SW 1271 (cell line): ENCODE measurements around the gene CLEC16A.

Experiments
- DNase-seq, 2 experiments: peaks; one replicate each; lab custom pipeline; 2025; lab: John Stamatoyannopoulos, UW

CLEC16A gene

DNA sequence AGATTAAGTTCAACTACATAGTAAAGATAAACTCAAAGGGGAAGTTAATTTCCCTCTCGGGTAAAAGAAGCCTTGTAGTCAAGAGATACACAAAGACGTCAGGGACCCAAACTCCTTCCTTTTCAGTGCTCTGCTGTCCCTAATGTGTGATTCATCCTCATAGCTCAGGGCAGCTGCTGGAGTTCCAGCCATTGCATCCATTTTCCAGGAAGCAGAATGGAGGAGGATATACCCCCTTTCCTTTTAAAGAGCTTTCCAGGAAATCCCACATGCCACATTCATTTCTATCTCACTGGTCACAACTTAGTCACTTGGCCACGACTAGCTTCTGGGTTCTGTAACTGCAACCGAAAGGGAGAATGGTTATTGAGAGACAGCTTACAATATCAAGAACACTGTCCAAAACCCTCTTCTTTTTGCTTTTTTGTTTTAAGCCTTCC lies 216.3 kb downstream of the CLEC16A start:
- no peak for DNase-seq

DNA sequence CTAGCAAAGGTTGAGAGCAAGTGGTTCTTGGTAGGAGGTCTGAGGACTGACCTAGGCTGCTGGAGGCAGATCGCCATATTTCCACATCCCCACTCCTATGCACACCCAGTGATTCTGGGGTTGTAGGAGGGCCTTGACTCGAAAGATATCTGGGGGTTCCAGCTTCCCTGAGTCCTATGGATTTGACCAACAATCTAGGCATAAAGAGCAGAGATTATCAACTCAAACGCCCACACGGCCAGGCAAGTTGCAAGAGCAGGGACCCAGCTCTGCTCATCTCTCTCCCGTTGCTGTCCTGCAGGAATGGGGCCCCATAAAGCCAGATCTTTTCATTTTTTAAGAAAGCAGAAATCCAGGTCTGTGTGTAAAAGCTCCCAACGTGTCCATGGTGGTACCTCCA lies 217.1 kb downstream of the CLEC16A start:
- no peak for DNase-seq

DNA sequence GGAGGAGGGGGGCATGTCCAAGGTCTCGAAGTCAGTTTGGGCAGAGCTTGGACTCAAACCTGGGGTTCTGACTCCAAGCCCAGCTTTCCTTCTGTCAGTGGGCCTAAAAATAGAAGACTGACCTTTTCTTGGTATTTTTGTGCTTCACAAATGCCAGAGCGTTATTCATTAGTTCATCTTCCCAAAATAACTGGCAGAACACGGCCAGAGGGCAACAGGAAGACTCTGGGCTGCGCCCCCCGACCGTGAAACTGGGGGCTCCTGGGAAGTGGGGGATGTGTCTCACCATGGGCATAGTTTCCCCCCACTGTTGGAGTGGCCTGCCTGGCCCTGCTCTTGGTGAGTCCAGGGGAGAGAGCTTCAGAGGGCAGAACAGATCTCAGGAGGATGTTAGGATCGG lies 217.6 kb downstream of the CLEC16A start:
- DNase-seq: no peak

DNA sequence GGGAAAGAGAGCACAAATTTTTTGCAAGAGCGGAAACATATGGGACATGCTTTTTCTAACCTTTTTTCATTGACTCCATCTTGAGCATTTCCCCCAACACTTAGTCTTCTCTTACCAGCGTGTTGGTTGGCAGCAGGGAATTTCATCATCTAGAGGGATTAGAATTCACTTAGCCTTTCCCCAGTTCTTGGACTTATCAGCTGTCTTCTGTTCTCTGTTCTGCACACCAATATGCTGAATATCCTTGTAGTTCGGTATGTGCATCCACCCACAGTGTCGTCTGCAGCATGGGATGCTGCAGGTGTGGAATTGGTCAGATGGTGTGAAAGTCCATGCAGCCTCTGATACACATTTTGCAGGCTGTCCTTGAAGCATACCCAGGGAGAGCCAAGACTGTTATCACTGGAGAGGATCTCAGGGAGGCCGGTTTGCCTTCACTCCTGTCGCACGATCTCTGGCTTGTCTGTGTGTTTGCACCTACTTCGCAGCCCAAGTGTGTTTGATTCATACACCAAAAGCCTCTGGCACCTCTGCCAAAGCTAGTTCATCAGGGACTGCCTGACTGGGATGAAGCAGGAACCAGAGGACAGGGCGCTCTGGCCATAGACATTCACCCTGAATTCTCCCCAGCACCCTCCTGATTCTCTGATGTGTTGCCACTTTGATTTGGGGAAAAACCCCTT lies 218.4 kb downstream of the CLEC16A start:
- DNase-seq: no peak

DNA sequence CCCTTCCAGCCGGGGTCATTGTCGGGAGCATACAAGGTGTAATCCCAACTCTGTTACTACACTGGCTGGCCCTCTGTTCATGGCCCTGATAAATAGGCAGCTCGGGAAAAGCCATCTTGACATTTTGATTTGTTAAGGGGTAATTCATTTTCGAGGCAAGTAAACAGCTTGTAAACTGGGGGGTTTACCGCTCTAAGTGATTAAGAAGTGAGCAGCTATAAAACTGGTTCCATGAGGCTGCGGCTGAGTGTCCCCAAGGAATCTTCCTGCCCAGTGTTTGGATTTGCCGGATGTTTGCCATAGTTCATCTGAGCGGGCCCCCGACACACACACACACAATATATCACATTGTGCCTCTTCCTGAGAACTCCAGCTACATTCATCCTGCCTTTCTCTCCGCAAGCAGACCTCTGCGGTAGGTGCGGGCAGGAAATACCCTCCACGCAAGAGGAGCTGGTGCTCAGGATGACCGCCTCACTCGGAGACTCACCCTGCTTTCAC lies 219.4 kb downstream of the CLEC16A start:
- no peak for DNase-seq

DNA sequence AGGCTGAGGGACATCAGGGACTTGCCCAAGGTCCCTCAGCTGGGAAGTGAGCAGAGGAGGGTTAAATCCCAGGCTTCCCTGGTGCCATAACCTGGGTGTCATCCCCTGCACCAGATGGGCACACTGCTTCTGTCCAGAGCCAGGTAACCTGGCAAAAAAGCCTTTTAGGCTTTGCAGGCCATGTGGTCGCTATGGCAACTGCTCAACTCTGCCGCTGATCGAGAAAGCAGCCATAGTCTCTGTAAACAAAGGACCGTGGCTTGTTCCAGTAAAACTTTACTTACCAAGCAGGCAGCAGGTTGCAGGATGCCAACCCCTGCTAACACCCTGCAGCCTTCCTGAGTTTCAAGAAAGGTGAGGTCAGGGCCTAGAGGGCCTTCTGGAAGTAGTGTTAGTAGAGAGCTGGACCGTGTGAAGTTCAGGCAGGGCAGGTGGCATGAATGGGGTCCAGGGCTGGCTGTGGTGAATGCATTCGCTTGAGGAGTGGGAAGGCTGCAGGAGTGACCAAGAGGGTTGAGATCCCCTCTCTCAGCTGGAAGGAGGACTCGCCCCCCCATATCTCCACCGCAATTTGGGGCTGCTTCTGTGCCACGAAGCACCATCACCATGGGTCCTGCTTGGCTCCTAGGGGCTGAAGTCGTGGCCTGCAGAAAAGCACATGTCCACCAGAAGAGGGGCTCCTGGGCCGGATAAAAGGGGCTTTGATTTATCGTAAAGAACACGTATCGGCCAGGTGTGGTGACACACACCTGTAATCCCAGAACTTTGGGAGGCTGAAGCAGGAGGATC lies 220.3 kb downstream of the CLEC16A start:
- DNase-seq: no peak

DNA sequence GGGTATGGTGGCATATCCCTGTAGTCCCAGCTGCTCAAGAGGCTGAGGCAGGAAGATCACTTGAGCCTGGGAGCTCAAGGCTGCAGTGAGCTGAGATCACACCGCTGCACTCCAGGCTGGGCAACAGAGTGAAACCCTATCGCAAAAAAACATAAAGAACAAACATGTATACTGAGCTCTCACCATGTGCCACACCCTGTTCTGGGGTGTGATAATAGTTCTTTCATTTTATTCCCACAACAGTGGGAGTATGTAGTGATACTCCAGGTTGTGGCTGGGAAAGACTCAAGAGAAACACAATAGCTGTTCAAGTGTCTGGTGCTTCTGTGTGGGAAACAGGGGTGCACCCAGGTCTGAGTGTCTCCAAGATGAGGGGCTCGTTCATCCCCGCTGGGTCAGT lies 221.0 kb downstream of the CLEC16A start:
- no peak for DNase-seq

DNA sequence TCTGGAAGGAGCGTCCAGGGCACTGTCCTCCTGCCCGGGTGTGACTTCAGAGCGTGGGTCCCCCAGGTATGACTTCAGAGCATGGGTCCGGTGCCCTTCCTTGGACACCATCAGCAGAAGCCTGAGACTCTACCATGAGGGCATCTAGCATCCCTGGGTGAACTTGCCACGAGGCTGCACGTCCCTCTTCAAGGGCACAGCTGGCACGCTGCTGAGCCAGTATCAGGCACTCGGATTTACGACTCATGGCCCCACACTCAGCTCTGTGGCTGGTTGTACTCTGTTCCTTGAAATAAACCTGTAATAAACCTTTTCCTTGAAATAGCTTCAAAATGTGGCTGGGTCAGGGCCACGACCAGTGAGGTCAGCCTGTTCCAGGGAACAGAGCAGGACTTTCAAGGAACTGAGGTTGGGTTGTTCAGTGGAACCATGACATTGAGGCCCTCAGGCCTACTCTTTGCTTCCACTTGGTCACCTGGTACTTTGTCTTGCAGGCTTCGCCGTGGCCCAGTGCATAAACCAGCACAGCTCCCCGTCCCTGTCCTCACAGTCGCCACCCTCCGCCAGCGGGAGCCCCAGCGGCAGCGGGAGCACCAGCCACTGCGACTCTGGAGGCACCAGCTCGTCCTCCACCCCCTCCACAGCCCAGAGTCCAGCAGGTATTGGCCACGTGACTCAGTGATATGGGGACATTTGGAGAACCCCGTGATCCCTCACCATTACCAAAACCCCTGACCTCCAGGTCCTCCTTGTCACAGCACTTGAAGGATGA lies 221.7 kb downstream of the CLEC16A start:
- no peak for DNase-seq

DNA sequence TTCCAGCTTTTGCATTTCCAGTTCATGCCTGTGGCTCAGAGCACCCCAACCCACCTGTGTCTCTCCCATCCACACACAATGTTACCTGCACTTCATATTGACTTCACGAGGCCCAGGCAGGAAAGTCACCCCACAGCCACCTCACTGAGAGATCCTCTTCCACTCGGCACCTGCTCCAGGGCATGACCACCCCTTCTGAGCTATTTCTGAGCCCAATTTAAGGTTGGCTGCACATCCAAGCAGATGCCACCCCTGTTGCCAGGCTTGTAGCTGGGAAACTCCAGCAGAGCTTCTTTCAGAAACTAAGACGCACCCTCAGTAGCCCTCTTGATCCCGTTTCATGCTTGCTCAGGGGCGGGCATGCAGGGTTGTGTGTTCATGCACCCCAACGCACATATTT lies 223.2 kb downstream of the CLEC16A start:
- no peak for DNase-seq

DNA sequence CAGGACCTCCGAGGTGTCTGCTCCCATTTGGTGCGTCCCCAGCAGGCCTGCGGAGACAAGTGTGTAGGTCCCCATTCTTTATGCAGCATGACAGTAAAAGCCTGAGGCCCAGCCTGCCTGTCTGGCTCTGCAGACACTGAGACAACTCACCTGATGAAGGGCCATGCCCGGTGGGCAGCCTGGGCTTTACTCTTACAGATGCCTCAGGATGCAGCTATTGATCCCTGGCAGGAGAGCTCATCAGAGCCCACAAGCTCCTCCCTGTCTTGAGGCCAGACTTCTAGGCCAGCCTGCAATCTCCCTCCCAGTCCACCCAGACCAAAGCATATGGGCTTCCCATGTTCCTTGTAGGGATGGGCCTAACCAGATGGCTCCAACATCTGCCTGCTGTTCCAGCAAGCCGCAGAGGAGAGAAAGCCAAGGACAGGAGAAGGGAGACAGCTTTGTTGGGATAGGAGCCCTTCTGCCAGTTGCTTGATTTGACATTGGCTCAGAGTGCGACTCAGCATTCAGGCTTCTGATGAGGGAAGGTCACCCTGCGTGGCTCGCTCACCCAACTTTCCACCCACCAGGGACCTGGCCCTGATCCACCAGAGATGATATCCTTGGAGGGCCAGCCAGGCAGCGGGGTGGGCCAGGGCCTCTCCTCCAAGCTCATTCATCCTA lies 224.2 kb downstream of the CLEC16A start:
- no peak for DNase-seq

DNA sequence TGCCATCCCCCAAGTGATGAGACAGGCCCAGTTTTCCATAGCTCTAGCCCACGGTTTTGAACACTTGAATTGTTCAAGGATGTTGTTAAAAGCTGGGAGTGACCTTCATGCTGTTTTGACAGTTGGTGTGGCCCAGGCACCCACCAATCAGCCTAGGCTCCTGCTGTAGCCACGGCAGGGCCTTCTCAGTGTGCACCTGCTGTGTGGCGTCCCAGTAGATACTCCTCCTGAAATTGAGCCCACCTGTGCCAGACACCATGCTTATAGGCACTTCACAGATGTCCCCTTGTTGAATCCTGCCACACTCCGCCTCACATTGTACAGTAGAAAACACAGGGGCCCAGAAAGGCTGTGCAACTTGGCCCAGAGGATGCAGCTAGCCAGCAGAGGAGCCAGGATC lies 225.3 kb downstream of the CLEC16A start:
- DNase-seq: no peak

DNA sequence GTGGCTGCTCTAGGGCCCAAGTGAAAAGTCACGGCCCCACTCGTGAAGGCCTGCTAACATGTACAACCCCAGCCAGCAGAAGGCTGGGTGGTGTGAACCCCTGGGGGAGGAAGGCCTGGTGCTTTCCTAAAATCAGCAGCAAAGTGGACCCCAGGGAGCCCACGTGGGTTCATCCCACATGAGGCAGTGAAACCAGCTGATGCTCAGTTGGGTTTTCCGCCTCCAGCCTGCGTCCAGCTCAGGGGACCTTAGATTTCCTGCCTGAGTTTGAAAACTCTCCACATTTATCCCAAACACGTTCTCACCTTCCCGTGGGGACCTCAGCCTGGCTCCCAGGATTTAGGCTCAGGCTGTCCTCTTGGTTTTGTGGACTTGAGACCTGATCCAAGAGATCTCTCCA lies 225.8 kb downstream of the CLEC16A start:
- DNase-seq: no peak

DNA sequence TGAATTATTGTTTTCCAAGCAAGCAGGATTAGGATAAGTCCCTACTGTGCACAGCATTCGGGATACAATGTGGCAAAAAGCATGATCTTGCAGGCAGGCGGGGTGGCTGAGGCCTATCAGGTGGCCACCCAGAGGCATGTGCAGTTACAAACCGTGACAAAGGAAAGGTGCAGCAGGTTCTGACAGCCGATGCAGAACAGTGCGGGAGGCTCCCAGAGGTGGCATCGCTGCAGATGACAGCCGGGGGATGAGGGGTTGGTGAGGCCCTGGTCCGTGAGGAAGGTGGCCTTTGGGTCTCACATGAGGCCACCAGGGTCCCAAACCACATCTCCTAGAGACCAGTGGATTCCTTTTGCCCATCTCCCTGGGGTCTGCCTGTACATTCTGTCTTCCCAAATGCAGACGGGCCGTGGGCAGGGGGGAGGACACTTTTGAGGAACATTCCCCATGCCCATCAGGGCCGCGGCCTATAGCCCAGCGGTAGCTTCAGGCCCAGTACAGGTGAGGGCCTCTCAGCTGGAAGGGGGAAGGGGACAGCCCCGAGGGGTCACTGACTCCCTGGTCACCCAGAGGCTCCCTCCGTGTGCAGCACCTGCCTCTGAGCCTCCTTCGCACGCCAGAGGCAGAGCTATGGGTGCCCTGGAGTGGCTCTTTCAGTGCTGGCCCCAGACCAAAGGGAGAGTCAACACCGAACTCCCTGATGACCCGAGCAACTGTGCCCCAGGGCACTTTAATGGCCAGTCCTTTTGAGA lies 226.5 kb downstream of the CLEC16A start:
- no peak for DNase-seq

DNA sequence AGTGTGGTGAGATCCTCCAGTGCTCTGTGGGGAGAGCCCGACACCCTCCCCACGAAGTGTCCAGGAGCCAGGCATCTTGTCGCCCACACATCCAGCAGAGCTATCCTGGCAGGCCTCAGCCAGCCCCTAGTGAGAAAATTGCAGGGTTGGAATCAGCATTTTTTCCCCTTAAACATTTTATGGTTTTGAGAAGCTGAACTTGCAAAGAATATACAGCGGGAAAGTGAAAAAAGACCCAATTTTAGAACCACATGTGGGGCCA lies 227.0 kb downstream of the CLEC16A start:
- no peak for DNase-seq

DNA sequence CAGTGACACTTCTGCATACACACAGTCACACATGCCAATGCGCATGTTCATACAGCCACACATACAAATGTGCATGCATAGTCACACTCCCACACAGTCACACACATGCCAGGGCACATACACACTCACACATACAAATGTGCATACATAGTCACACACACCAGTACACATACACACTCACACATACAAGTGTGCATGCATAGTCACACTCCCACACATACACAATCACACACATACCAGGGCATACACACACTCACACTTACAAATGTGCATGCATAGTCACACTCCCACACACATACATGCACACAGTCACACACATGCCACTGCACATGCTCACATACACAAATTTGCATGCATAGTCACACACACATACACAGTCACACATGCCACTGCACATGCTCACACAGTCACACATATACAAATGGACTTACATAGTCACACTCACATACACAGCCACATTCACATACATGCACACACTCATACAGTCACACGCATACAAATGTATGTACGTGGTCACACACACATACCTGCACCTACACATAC lies 227.5 kb downstream of the CLEC16A start:
- DNase-seq: no peak

DNA sequence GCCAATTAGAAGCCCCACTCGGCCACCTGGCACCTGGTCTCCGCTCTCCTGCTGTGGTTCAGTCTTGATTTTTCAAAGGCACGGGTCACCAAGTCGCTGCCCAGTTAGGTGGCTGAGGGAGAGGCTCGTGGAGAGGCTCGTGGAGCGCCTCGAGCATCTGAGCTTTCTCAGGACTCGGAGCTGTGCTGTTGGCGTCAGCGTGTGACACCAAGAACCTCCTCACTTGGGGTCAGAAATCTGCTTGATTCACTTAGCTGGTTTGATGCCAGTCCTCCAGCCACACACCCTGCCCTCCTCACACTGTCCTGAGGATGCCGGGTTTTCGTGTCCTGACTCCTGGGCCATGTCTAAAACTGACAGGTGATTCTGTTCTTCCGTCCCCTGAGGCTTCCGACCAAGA lies 229.1 kb downstream of the CLEC16A start:
- DNase-seq: no peak

DNA sequence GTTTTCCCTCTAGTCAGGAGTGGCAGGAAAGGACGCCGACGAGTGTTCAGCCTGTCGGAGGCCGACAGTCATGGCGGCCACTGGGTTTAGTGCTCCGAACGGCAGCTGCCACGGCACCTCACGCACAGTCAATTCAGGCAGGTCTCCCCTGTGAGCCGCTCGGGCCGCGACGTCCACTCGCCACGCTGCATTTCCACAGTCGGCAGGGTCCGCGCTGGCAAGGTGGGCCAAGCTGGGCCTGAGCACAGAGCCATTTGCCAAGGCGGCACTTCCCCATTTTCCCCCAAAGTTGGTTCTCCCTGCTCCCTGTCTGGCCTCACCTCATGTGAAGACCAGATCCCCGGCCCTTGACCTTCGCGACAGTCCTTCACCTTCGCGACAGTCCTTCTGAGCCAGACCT lies 229.8 kb downstream of the CLEC16A start:
- DNase-seq: no peak

DNA sequence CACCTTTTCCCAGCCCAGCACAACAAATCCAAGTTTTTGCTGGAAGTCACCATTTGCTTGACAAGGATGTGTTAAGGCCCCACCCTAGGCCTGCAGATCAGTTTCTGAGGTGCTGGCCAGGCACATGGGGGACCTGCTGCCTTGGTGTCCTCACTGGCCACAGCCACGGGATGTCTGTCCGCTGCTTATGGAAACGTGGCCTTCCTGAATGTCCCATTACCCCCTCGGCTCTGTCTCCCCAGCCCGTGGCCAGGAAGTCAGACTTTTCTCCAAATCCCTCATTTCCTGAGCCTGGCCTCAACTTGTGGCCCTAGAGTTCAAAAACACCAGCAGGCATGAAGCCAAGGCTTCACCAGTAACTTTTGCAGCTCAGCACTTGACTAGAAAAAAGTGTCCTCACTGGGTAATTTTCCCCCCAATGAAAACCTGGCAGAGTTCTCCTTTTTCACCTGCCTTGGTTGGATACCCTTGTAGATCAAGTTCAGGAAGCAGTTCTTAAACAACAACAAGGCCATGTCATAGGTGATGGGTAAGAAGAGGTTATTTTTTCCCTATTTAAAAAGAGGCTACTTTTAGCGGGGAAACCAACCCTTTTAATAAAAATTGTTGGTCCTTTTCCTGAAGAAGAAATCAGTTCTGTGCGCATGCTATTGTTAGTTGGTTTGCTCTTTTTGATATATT lies 230.9 kb downstream of the CLEC16A start:
- DNase-seq: no peak

DNA sequence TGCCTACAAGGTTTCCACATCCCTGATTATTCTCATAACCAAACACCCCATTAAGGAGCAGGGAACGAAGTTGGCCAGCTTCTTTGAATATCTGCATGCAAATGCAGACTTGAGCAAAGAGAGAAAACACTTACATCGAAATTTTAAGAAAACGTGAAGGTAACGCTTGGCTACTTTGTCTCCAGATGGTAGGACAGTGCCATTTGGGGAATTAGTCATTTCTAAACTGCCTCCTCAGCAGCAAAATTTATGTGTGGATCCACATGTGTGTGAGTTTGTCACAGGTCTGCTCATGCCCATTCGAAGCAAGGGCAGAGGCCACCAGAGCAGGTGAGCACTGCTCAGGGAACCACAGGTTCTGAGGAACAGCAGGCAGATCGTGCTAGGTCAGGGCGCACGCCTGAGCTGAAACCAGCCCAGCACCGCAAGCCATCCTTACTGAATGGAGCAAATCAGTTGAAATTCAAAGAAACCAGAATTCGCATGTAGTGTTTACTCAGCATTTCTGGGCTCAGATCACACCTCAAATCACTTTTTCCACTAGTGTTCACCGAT lies 231.5 kb downstream of the CLEC16A start:
- no peak for DNase-seq

DNA sequence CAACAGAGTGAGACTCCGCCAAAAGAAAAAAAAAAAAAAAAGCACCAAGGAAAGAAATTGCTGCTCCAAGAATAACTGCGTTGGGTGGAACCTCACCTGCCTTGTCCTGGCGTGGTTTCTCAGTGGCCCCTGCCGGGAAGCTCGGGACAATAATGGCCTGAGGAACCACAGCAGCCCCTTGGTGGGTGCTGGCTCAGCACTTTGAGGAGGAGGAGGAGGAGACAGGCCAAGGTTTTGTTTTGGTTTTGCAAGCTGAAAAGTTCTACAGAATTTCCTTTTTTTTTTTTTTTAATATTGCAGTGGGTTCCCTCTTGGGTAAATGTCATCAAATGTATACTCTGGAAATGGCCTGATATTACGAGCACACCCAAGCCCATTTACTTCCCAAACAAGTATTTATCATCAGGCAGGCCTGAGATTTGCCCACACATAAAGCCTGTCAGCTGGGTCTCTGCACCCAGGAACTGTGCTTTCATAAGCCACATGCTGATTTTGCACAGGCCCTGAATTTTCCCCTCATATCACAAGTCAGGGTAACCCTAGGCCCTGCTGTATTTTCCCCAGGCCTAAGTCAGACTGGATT lies 233.3 kb downstream of the CLEC16A start:
- DNase-seq: no peak
